Mesendoderm (in vitro differentiated cells): ENCODE results near the gene ABCB8.

Experiments used
- DNase-seq: peaks from one replicate; pipeline ENCODE4 v3.0.0; 2013
- H2AK5ac ChIP-seq: 2 replicates; pipeline ENCODE4 v1.6.1; 2013; ENCODE audit warnings: low read length, inconsistent platforms
- H2BK120ac ChIP-seq: 2 replicates; pipeline ENCODE4 v1.6.1; 2013; ENCODE audit warnings: low read depth, mild to moderate bottlenecking, low read length, moderate library complexity, mixed read lengths
- H2BK15ac ChIP-seq: replicated peaks from 2 replicates; pipeline ENCODE4 v1.6.1; 2013; ENCODE audit warnings: low read depth, mild to moderate bottlenecking, moderate library complexity
- H2BK5ac ChIP-seq: 2 replicates; pipeline ENCODE4 v1.6.1; 2013; ENCODE audit warnings: low read length, inconsistent platforms
- H3K18ac ChIP-seq: 2 replicates; pipeline ENCODE4 v1.6.1; 2013; ENCODE audit warnings: mild to moderate bottlenecking, low read length, mixed read lengths
- H3K23ac ChIP-seq: one replicate; pipeline ENCODE4 v1.6.1; 2013; ENCODE audit warnings: low read length
- H3K27ac ChIP-seq: 2 replicates; pipeline ENCODE4 v1.5.1; 2013; ENCODE audit warnings: low read depth, mild to moderate bottlenecking, inconsistent platforms, low read length, moderate library complexity
- H3K27me3 ChIP-seq: 2 replicates; pipeline ENCODE4 v1.6.1; 2013; ENCODE audit warnings: low read length, control low read depth, mild to moderate bottlenecking, inconsistent platforms; ENCODE audit not compliant: insufficient read depth, poor library complexity
- H3K36me3 ChIP-seq: 2 replicates; pipeline ENCODE4 v1.6.1; 2013; ENCODE audit warnings: low read length, inconsistent platforms; ENCODE audit not compliant: control insufficient read depth, insufficient read depth
- H3K4ac ChIP-seq: one replicate; pipeline ENCODE4 v1.6.1; 2013; ENCODE audit warnings: low read depth, mild to moderate bottlenecking, low read length, moderate library complexity
- H3K4me1 ChIP-seq: 2 replicates; pipeline ENCODE4 v1.6.1; 2013; ENCODE audit warnings: low read depth, low read length, inconsistent platforms; ENCODE audit not compliant: control insufficient read depth
- H3K4me2 ChIP-seq: 2 replicates; pipeline ENCODE4 v1.6.1; 2013; ENCODE audit warnings: low read length
- H3K4me3 ChIP-seq: 2 replicates; pipeline ENCODE4 v1.5.1; 2013; ENCODE audit warnings: mild to moderate bottlenecking, low read length
- H3K56ac ChIP-seq: one replicate; pipeline ENCODE4 v1.6.1; 2013; ENCODE audit warnings: low read length
- H3K79me1 ChIP-seq: 2 replicates; pipeline ENCODE4 v1.6.1; 2013; ENCODE audit warnings: low read length, inconsistent platforms
- H3K79me2 ChIP-seq: 2 replicates; pipeline ENCODE4 v1.6.1; 2013; ENCODE audit warnings: mild to moderate bottlenecking, low read length; ENCODE audit not compliant: control insufficient read depth, insufficient read depth
- H3K9ac ChIP-seq: 2 replicates; pipeline ENCODE4 v1.6.1; 2013; ENCODE audit warnings: low read length, inconsistent platforms
- H4K5ac ChIP-seq: one replicate; pipeline ENCODE4 v1.6.1; 2013; ENCODE audit warnings: low read length
- H4K8ac ChIP-seq: one replicate; pipeline ENCODE4 v1.6.1; 2013; ENCODE audit warnings: low read depth, mild to moderate bottlenecking, control low read depth, low read length, moderate library complexity
- WGBS: extraction: QIAGEN DNeasy Blood & Tissue Kit; methylation state at CpG from one replicate; pipeline ENCODE4 v1.1.7; 2013; ENCODE audit warnings: low lambda C conversion rate, missing lambda C conversion rate; ENCODE audit not compliant: insufficient coverage; ENCODE audit errors: extremely low coverage; 5-methylcytosine and 5-hydroxymethylcytosine counted together

The ABCB8 gene

GRCh38 chr7:151006590-151007300 is 21.5 kb upstream of the ABCB8 start:
- no CpG with 5 or more reads among the region's 23 CpGs for WGBS
- no peak overlapping the region for H3K23ac ChIP-seq
- H3K36me3 ChIP-seq = no peaks in the 10 kb centered on the region
- H3K79me1 ChIP-seq = no peaks in the 10 kb centered on the region
- no peak overlapping the region for H2BK15ac ChIP-seq
- H3K4me1 ChIP-seq = peaks cover 17% of the 10 kb centered on the region
- H2AK5ac ChIP-seq = no peak overlapping the region
- no peak overlapping the region for H4K5ac ChIP-seq
- no peaks in the 10 kb centered on the region for H3K27me3 ChIP-seq
- no peak overlapping the region for H3K18ac ChIP-seq
- H3K56ac ChIP-seq = peak overlapping the region; percentile 81
- no peak overlapping the region for H3K27ac ChIP-seq
- H4K8ac ChIP-seq = no peak overlapping the region
- no peak overlapping the region for H2BK120ac ChIP-seq
- no peak overlapping the region for H3K4ac ChIP-seq
- H3K4me3 ChIP-seq = no peak overlapping the region
- peak overlapping the region; percentile 57 for H3K9ac ChIP-seq
- no peak for DNase-seq
- no peak overlapping the region for H2BK5ac ChIP-seq
- no peaks in the 10 kb centered on the region for H3K79me2 ChIP-seq
- H3K4me2 ChIP-seq = no peak overlapping the region

GRCh38 chr7:151007469-151007898 is 20.8 kb upstream of the ABCB8 start:
- H3K4me2 ChIP-seq = no peak overlapping the region
- no peak overlapping the region for H4K8ac ChIP-seq
- no peaks in the 10 kb centered on the region for H3K36me3 ChIP-seq
- H3K56ac ChIP-seq = peak overlapping the region; percentile 81
- H3K4me3 ChIP-seq = no peak overlapping the region
- peak overlapping the region; percentile 90 for H2BK5ac ChIP-seq
- no peaks in the 10 kb centered on the region for H3K79me2 ChIP-seq
- no peaks in the 10 kb centered on the region for H3K27me3 ChIP-seq
- H2BK120ac ChIP-seq = no peak overlapping the region
- peak overlapping the region; percentile 73 for H3K23ac ChIP-seq
- H3K79me1 ChIP-seq = no peaks in the 10 kb centered on the region
- H3K4me1 ChIP-seq = peaks cover 17% of the 10 kb centered on the region
- no peak overlapping the region for H2BK15ac ChIP-seq
- no peak overlapping the region for H3K4ac ChIP-seq
- H4K5ac ChIP-seq = no peak overlapping the region
- DNase-seq = no peak
- no CpG with 5 or more reads among the region's 7 CpGs for WGBS
- H3K27ac ChIP-seq = peak overlapping the region; percentile 25
- H3K18ac ChIP-seq = no peak overlapping the region
- peak overlapping the region; percentile 57 for H3K9ac ChIP-seq
- peak overlapping the region; percentile 88 for H2AK5ac ChIP-seq

GRCh38 chr7:151008143-151008510 is 20.1 kb upstream of the ABCB8 start:
- Histone ChIP-seq H3K4me3 (no peak overlapping the region), H2BK120ac (no peak overlapping the region)

GRCh38 chr7:151008511-151009323 is 19.5 kb upstream of the ABCB8 start:
- Histone ChIP-seq H4K5ac (no peak overlapping the region), H3K23ac (no peak overlapping the region), H2BK5ac (no peak overlapping the region), H2BK15ac (no peak overlapping the region), H3K18ac (no peak overlapping the region), H2AK5ac (no peak overlapping the region), H3K4me1 (peaks cover 17% of the 10 kb centered on the region), H4K8ac (no peak overlapping the region), H3K79me1 (no peaks in the 10 kb centered on the region), H3K36me3 (no peaks in the 10 kb centered on the region), H3K4me2 (no peak overlapping the region), H3K4me3 (no peak overlapping the region), H3K56ac (peak overlapping the region; percentile 89), H3K4ac (peak overlapping the region; percentile 74), H3K27ac (no peak overlapping the region), H2BK120ac (no peak overlapping the region), H3K9ac (peak overlapping the region; percentile 52), H3K79me2 (no peaks in the 10 kb centered on the region), H3K27me3 (no peaks in the 10 kb centered on the region)
- peak; percentile 90 for DNase-seq
- no CpG with 5 or more reads among the region's 40 CpGs for WGBS

More at GRCh38 chr7:151008143-151008510, 20.1 kb upstream of the ABCB8 start:
- no CpG with 5 or more reads among the region's 11 CpGs for WGBS
- H3K23ac ChIP-seq = no peak overlapping the region
- peaks cover 17% of the 10 kb centered on the region for H3K4me1 ChIP-seq
- no peaks in the 10 kb centered on the region for H3K27me3 ChIP-seq
- H3K56ac ChIP-seq = peak overlapping the region; percentile 40
- H3K79me1 ChIP-seq = no peaks in the 10 kb centered on the region
- no peak overlapping the region for H3K4me2 ChIP-seq
- H3K27ac ChIP-seq = no peak overlapping the region
- no peaks in the 10 kb centered on the region for H3K36me3 ChIP-seq
- H3K4ac ChIP-seq = no peak overlapping the region
- no peak overlapping the region for H2BK15ac ChIP-seq
- H4K5ac ChIP-seq = no peak overlapping the region
- H4K8ac ChIP-seq = no peak overlapping the region
- no peak overlapping the region for H2AK5ac ChIP-seq
- no peak overlapping the region for H3K18ac ChIP-seq
- H3K79me2 ChIP-seq = no peaks in the 10 kb centered on the region
- DNase-seq = peak; percentile 90
- H3K9ac ChIP-seq = no peak overlapping the region
- no peak overlapping the region for H2BK5ac ChIP-seq

- H3K4me3 ChIP-seq = no peak overlapping the region
- no peaks in the 10 kb centered on the region for H3K79me1 ChIP-seq
- no peak overlapping the region for H4K5ac ChIP-seq
- H2BK120ac ChIP-seq = no peak overlapping the region
- no peak overlapping the region for H2BK5ac ChIP-seq
- H3K27me3 ChIP-seq = no peaks in the 10 kb centered on the region
- H3K79me2 ChIP-seq = no peaks in the 10 kb centered on the region
- no peak overlapping the region for H3K27ac ChIP-seq
- H4K8ac ChIP-seq = no peak overlapping the region
- DNase-seq = no peak
- no peak overlapping the region for H3K9ac ChIP-seq
- no peak overlapping the region for H2AK5ac ChIP-seq
- H3K36me3 ChIP-seq = no peaks in the 10 kb centered on the region
- no CpG with 5 or more reads among the region's 22 CpGs for WGBS
- H3K56ac ChIP-seq = peak overlapping the region; percentile 89
- peak overlapping the region; percentile 11 for H3K18ac ChIP-seq
- peak overlapping the region; percentile 17 for H3K4ac ChIP-seq
- H3K23ac ChIP-seq = no peak overlapping the region
- peaks cover 17% of the 10 kb centered on the region for H3K4me1 ChIP-seq
- no peak overlapping the region for H3K4me2 ChIP-seq
- H2BK15ac ChIP-seq = no peak overlapping the region
These were observed 18.8 kb upstream of the ABCB8 start for GRCh38 chr7:151009327-151010036.
